HG03139 (cell line): ENCODE measurements around the gene S1PR3.

Experiments used
- ATAC-seq: cut with Tn5 transposase; IDR thresholded peaks from one replicate; pipeline ENCODE4 v1.9.1; 2021; ENCODE audit not compliant: unreplicated experiment

The S1PR3 gene

DNA sequence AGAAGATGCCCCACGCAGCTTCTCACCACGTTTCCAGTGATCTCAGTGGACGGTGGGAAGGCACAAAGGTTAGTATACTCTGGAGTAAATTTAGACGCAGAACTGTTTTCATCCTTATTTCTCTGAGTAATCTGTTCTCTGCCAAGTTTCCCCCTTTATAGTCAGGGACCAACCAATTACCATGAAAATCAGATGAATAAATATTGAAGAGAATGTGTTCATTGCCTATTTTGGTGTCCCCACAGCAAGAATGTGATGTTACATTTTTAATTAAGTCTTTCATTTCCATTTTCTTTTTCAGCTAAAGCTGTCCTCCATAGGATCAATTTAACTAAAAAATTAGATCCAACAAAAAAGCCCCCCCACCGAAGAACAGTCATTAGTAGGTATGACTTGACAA lies 41.4 kb downstream of the S1PR3 start:
- ATAC-seq, result no peak

DNA sequence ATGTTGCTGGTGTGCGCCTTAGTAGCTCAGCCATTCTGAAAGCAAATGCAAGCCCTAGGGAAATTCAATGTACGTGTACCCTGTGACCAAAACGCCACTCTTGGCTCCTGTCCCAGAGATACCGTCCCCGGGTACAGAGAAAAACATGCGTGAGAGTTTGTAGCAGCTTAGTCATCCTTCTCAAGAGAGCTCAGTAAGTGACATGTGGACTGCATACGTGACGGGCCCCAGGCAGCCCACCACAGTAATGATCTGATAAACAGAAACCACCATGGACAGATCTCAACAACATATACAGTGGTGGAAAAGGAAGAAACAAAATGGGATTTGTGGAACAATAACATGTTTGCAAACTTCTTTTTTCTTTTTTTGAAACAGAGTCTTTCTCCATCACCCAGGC lies 45.1 kb downstream of the S1PR3 start:
- no peak for ATAC-seq

DNA sequence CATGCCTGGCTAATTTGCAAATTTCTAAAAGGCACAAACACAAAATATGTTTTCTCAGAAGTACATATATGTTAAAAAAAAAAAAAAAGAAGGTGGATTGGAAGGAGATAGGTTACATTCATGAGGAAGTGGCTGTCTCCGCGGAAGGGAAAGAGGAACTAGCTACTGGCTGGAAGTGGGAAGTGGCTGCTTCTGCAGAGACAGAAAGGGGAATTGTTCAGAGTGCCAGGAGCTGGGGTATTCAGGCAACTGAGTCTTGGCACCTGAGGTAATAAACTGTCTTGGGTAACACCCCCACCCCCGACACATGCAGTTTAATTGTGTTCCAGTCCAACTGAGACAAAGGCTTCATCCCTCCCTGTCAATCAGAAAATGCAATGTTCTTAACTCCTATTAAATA lies 45.6 kb downstream of the S1PR3 start:
- no peak for ATAC-seq

DNA sequence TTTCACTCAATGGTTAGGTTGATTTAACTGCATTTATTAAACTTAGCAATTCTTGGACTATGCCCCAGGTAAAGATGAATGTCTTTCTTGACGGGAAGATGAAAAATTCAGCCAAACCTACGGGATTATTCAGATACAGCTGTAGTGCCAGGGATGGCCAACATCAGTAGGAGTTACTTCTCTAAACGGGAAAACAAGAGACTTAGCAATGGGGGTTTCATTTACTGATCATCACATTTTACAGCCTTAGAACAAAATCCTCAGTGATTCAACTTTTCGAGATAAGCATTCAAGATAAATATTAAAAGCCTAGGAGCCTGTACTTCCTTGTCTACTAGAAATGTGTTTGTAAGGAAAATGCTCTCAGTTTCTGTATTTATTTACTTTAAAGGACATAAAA lies 46.1 kb downstream of the S1PR3 start:
- no peak for ATAC-seq

DNA sequence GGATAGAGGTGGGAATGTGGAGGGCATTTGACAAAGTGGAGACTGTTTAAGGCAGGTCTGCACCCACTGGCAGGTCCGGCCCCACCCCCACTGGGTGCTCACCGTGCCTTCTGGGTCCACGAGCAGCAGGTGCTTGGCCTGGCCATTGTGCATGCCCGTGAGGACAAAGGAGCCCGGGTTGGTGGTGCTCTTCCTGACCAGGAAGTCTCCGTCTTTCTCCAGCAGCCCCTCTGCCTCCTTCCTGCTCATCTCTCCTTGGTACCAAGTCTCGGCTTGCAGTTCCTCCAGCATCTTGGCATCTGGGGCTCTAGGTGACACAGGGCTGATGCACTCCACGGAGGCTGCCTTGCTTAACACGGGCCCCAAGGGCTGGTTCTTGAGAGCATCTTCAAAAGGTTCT lies 46.6 kb downstream of the S1PR3 start:
- ATAC-seq, result no peak

DNA sequence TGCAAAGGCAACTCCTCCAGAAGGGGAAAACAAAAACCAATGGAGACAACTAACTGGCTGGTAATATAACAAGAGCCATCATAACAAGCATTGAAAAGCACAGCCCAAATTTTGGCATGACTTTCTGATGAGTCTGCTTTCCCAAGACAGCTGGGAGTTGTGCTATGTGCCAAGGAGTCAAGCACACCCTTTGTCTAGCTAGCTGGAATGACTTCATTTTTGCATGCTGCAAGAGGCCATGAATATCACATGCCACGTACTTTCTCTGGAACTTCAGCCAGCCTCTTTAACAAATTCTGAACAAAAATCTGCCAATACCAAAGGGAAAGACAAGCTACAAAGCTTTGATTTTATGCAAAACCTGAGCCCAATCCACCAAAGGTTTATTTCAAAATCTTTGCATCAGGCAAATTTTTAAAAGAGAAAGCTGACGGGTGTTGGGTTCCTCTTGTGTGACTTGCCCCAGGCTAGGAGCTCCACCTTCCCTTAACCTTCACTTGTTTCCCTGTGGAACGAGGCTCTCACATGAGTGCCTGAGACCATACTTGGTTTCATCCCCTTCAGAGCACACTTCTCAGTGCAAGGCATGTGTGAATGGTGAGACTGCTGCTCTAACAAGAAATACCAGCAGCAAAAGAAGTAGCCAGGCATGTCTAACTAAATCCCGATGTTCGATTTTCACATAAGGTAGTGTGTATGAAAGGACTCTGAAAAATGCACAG lies 47.3 kb downstream of the S1PR3 start:
- ATAC-seq, result no peak

DNA sequence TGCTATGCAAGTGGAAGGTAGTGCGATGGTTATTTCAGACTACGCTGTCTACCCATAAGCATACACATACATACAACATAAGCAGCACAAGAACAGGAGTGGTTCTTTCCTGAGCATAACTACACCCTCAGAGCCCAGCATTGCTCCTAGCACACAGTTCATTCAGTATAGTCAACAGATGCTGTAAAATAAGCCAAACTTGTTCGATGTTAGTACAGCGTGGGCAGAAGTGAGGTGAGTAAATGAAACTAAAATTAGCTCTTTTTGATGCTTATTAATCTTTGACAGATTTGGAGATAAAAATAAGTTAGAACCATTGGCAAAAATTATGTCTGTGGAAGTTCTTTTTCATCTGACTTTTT lies 47.8 kb downstream of the S1PR3 start:
- no peak for ATAC-seq

DNA sequence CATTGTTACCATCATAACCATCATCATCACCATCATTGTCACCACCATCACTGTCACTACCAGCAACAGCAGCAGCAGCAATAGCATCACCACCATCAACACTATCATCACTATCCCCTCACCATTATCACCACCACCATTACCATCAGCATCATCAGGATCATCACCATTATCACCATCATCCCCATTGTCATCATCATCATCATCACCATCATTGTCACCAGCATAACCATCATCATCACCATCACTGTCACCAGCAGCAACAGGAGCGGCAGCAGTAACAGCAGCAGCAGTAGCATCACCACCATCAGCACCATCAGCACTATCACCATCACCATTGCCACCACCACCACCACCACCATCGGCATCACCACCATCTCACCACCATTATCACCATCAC lies 48.4 kb downstream of the S1PR3 start:
- no peak for ATAC-seq

DNA sequence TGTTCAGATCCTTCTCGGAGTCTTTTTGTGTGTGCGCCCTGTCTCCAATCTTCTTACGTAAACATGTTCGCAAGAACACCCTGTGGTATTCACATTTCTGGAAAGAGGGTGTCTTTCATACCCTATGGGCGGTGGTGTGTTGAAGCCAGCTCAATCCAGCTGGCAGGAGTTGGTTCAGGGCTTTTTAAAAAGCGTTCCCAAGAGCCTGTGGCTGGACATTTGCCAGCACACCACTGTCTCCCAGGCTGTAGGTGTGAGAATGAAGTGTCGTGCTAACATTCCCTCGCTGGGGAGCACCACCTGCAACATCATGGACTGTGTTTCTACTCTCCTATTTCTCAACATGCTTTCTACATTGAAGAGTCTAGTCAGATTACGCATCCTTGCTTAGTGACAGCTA lies 51.7 kb downstream of the S1PR3 start:
- no peak for ATAC-seq

DNA sequence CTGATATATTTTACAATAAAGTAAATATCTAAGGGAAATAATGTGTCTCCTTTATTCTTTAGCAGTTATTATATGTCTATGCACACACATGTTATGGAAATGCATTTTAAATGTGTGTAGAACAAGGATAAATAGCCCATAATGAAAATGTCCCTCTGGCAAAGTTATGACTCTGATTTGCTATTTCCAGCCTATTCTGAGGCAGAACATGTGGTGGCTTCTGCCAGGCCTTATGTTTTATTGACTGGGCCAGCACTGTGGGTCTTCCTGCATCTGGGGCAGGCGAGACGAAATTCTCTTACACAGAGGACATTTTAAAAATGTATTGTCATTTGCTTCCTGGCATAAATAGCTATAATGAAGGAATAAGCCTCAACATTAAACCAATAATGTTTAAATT lies 52.8 kb downstream of the S1PR3 start:
- no peak for ATAC-seq

DNA sequence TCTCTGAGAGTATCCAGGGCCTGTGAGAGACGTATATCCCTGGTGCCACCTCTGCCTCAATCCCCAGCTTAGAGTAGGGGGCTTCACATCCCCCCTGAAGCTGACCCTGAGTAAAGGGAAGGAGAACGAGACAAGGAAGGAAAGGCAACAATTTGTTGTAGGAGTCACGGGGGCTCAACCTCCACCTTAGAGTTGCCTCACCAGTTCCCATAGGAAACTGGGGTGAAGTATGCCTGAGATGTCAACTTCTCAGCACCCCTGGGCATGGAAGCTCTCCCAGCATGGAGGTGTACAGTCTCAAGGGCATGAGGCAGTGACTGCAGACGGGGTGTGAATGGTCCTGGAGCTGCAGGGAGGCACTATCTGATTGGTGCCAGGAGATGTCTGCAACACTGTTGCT lies 53.6 kb downstream of the S1PR3 start:
- no peak for ATAC-seq

DNA sequence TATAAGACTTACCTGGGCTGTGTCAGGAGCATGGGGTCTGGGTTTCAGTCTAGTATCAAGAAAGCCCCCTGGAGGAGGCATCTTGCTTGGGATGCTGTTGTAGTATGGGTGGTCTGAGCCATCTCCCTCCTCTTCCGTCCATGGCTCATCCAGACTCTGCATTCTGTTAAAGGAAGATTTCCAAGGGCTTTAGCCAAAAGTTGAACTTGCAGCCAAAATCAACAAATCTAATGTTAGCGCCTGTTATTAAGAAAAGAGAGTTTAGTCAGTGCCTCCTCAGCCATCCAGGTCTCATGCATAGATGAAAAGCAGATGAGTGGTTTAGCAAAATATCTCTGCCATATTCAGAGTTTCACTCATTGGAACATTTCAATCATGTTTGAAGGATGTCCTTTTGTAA lies 55.6 kb downstream of the S1PR3 start:
- ATAC-seq, result no peak

DNA sequence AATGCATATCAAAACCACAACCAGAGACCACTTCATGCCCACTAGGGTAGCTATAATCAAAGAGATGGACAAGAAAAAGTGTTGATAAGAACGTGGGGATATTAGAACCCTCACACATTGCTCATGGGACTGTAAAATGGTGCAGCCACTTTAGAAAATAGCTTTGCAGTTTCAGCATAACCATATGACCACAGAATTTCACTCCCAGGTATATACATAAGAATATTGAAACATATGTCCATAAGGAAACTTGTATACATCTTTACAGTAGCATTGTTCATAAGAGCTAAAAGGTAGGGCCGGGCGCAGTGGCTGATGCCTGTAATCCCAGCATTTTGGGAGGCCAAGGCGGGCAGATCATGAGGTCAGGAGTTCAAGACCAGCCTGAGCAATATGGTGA lies 56.4 kb downstream of the S1PR3 start:
- no peak for ATAC-seq

DNA sequence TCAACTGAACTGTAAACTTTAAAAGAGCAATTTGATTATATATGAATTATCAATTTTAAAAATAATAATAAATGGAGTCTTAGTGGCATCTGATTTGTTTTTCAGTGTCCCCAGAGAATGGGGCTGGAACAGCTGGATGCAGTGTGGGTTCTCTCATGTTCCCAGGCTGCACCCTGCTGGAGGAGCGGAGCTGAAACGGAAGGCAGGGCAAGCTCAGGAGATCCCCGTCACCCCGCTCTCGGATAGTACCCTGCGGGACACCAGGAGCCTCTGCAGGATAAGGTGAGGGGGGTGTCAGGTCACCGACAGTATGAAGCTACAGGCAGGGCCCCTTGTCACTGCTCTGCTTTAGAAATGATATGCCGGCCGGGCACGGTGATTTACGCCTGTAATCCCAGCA lies 57.3 kb downstream of the S1PR3 start:
- no peak for ATAC-seq

DNA sequence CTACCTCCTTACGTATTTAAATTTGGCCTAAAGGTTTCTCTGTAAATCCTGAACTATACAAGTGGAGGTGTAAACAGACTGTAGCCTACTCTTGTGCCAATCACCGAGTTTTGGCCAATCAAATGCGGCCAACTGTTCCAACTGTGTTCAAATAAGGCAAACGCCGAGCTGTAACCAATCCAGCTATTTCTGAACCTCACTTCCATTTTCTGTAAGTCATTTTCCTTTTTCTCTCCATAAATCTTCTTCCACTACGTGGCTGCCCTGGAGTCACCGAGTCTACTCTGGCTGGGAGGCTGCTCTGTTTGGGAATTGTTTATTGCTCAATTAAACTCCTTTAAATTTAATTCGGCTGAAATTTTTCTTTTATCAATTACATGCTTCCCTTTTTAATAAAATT lies 58.4 kb downstream of the S1PR3 start:
- no peak for ATAC-seq

DNA sequence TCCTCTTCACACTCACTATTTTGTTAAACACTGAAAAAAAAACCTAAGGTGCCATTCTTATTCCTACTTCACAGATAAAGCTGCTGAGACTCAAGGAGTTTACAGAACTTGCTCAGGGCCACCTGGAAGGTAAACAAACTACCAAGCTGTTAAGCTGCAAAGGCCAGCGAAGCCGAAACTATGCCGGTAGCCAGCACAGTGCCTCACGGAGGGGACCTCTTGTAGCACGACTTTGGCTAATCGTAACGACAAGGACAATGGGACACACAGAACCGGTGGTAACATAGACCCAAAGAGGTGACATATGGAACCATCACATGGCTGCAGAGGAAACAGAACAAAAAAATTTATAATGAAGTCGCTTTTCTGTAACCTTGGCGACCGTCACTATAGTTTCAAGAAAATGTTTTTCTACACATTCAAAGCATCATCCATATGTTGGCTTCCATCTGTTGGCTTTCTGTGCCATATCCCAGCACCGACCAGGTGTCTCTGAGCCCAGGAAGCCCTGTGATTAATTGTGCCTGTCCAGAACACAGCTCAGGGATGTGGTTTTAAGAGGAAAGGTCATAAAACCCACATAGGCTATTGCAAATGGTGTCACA lies 60.3 kb downstream of the S1PR3 start:
- no peak for ATAC-seq

DNA sequence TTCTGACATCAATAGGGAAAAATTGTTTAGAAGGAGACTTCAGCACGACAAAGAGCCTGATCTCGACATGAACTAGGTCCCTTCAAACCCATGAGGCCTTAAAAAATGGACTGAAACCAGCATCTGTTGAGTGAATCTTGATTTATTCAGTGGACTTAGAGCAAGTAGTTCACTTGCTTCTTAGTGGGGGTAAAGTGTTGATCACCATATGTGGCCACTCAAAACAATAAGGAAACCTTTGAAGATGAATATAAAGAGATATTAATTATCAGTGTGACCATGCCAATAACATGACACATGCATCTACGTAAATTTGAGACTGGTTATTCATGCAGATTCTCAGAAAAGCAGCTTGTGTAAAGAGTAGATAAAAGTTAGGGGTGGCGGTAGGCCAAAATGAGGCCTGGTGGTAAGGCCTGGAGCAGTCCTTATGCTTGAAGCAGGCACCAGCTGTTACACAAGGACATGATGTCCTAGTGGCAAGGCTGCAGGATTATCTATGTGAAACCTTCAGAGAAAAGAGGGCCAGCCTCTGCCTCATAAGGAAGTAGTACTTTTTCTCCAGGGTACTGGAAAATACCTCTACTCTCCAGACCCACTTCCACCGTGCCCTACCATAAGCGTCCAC lies 61.3 kb downstream of the S1PR3 start:
- no peak for ATAC-seq

DNA sequence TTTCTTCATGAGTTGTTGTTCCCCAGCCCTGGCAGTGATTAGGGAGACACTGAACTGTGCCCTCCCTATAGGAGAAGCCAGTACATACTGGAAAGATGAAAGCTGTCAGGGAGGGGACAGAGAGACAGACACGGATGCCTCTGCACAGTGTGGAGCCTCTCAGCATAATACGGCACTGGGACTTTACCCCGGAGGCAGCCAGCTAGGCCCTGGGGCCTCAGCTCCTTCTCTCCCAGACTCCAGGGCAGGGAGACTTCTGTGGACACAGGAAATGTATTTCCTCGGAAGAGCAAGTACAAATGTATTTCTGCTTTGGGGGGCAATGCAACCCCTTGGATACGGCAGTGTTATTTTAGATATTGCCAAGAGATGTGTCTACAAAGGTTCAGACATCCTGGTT lies 62.0 kb downstream of the S1PR3 start:
- no peak for ATAC-seq
